GM23338 (cell line): Measurements from ENCODE around the gene GAB1. TPM values are rescaled to one million over a fixed set of nuclear protein-coding genes. Genes with fewer than 3 reads are reported as not detected.

Experiments
- ATAC-seq: fragments of 200-7000 bp; cut with Tn5 transposase; 3 replicates; pipeline ENCODE4 v1.9.1; 2020
- DNase-seq: peaks from one replicate; pipeline ENCODE4 v3.0.0-alpha.2; 2015; ENCODE audit warnings: low spot score
- H2AFZ ChIP-seq: fragments of 200-600 bp; sonication (generic); 2 replicates; pipeline ENCODE4 v1.8.0; 2016; ENCODE audit warnings: antibody characterized with exemption, mild to moderate bottlenecking, moderate library complexity
- H3F3A ChIP-seq: fragments of 200-600 bp; sonication (generic); replicated peaks from 2 replicates; pipeline ENCODE4 v1.8.0; 2017; ENCODE audit warnings: antibody characterized with exemption, mixed run types, low read depth
- H3K27ac ChIP-seq: fragments of 200-600 bp; sonication (generic); 2 replicates; pipeline ENCODE4 v1.6.1; 2016; ENCODE audit warnings: low read depth
- H3K27me3 ChIP-seq: fragments of 200-600 bp; sonication (generic); 2 replicates; pipeline ENCODE4 v1.8.0; 2016; ENCODE audit warnings: mild to moderate bottlenecking, mixed run types, moderate library complexity; ENCODE audit not compliant: insufficient read depth
- H3K36me3 ChIP-seq: fragments of 200-600 bp; sonication (generic); 2 replicates; pipeline ENCODE4 v1.8.0; 2016; ENCODE audit warnings: mild to moderate bottlenecking; ENCODE audit not compliant: insufficient read depth
- H3K4me1 ChIP-seq: fragments of 200-600 bp; sonication (generic); 2 replicates; pipeline ENCODE4 v1.8.0; 2016; ENCODE audit warnings: mild to moderate bottlenecking, moderate library complexity; ENCODE audit not compliant: insufficient read depth
- H3K4me2 ChIP-seq: fragments of 200-600 bp; sonication (generic); 2 replicates; pipeline ENCODE4 v1.7.1; 2017; ENCODE audit warnings: mixed run types
- H3K4me3 ChIP-seq: fragments of 200-600 bp; sonication (generic); 2 replicates; pipeline ENCODE4 v1.6.1; 2016; ENCODE audit warnings: mixed run types
- H3K79me2 ChIP-seq: fragments of 200-600 bp; sonication (generic); replicated peaks from 2 replicates; pipeline ENCODE4 v1.8.0; 2017; ENCODE audit warnings: mild to moderate bottlenecking; ENCODE audit not compliant: insufficient read depth
- H3K9me2 ChIP-seq: fragments of 200-600 bp; sonication (generic); 2 replicates; pipeline ENCODE4 v1.8.0; 2017; ENCODE audit not compliant: insufficient read depth
- H4K20me1 ChIP-seq: fragments of 200-600 bp; sonication (generic); replicated peaks from 2 replicates; pipeline ENCODE4 v1.8.0; 2017; ENCODE audit warnings: mild to moderate bottlenecking; ENCODE audit not compliant: insufficient read depth
- H3K27ac Mint-ChIP-seq: 2 replicates; pipeline ENCODE4 v1.8.0; 2020; ENCODE audit warnings: inconsistent platforms, mild to moderate bottlenecking, moderate library complexity, mixed read lengths
- H3K27me3 Mint-ChIP-seq: 3 replicates; pipeline ENCODE4 v1.8.0; 2022; ENCODE audit warnings: low read depth, mild to moderate bottlenecking, moderate library complexity, mixed read lengths, inconsistent platforms; ENCODE audit not compliant: insufficient read depth, poor library complexity
- H3K36me3 Mint-ChIP-seq: 3 replicates; pipeline ENCODE4 v1.8.0; 2021; ENCODE audit warnings: low read depth, mild to moderate bottlenecking, inconsistent platforms, moderate library complexity, mixed read lengths
- H3K4me1 Mint-ChIP-seq: 3 replicates; pipeline ENCODE4 v1.8.0; 2020; ENCODE audit warnings: mild to moderate bottlenecking, inconsistent platforms, mixed read lengths
- H3K4me3 Mint-ChIP-seq: 3 replicates; pipeline ENCODE4 v1.8.0; 2021; ENCODE audit warnings: moderate library complexity, mild to moderate bottlenecking, inconsistent platforms, mixed read lengths
- H3K9me3 Mint-ChIP-seq: 3 replicates; pipeline ENCODE4 v1.8.0; 2020; ENCODE audit warnings: moderate library complexity, mild to moderate bottlenecking, inconsistent platforms, mixed read lengths
- CREB1 ChIP-seq: fragments of 250-450 bp; sonication (Bioruptor Pico); IDR thresholded peaks from 2 replicates; pipeline ENCODE4 v1.5.0; 2020; ENCODE audit warnings: low read depth, mild to moderate bottlenecking, moderate library complexity
- CTCF ChIP-seq, 2 experiments: fragments of 200-600 bp in 1 of 2; sonication (generic) in 1 of 2; conservative IDR thresholded peaks; 2 replicates each; pipeline versions ENCODE4 v1.5.1 to v1.6.1; 2016 to 2017; ENCODE audit warnings: antibody characterized with exemption in 2 of 2, low read depth in 2 of 2, mild to moderate bottlenecking in 2 of 2, moderate library complexity in 1 of 2
- EZH2 ChIP-seq: fragments of 200-600 bp; sonication (generic); IDR thresholded peaks from one replicate; pipeline ENCODE4 v1.8.0; 2017; ENCODE audit warnings: antibody characterized with exemption, mild to moderate bottlenecking, low read depth; ENCODE audit not compliant: unreplicated experiment
- EZH2phosphoT487 ChIP-seq: fragments of 200-600 bp; sonication (generic); IDR thresholded peaks from one replicate; pipeline ENCODE4 v1.8.1; 2018; ENCODE audit warnings: antibody characterized with exemption; ENCODE audit not compliant: unreplicated experiment
- JUNB ChIP-seq: IDR thresholded peaks from one replicate; pipeline ENCODE4 v1.6.1; 2016; ENCODE audit warnings: antibody characterized with exemption; ENCODE audit not compliant: unreplicated experiment
- NANOG ChIP-seq: IDR thresholded peaks from 2 replicates; pipeline ENCODE4 v1.6.1; 2016; ENCODE audit warnings: antibody characterized with exemption, borderline replicate concordance
- POLR2AphosphoS5 ChIP-seq: IDR thresholded peaks from 2 replicates; pipeline ENCODE4 v1.6.1; 2016; ENCODE audit warnings: antibody characterized with exemption, low read depth
- ZNF331 ChIP-seq: fragments of 250-450 bp; sonication (Bioruptor Pico); IDR thresholded peaks from 2 replicates; pipeline ENCODE4 v1.5.0; 2020; ENCODE audit warnings: low read depth, mild to moderate bottlenecking, moderate library complexity
- polyA plus RNA-seq: library from polyadenylated mRNA; unstranded; fragments of >200 nt; fragmentation: Nextera tagmentation; extraction: Ambion mirVana; gene quantifications from 2 replicates; pipeline ENCODE4 v1.2.1, GENCODE V29; 2016
- total RNA-seq: library from RNA; depleted of rRNA; stranded (reverse); fragments of >200 nt; shearing (Covaris generic); gene quantifications from 2 replicates; pipeline ENCODE4 v1.2.3, GENCODE V29; 2014
- TF ChIP-seq, protein P1 (sequence below): IDR thresholded peaks from 2 replicates; pipeline ENCODE4 v1.6.1; 2016; ENCODE audit warnings: antibody characterized with exemption
- TF ChIP-seq, protein P2 (sequence below): fragments of 250-450 bp; sonication (Bioruptor Pico); IDR thresholded peaks from 2 replicates; pipeline ENCODE4 v1.5.0; 2020; ENCODE audit warnings: mild to moderate bottlenecking, moderate library complexity

Gene GAB1
- total and polyA plus RNA-seq, 2 experiments from 2014 or later, result 4.0 to 18.4 TPM

- Mint-ChIP-seq H3K36me3 (no peaks in the 10 kb centered on the region), H3K4me1 (no peaks in the 10 kb centered on the region)
Measured at GRCh38 chr4:143498021-143498420, 161.3 kb downstream of the GAB1 start.

More at GRCh38 chr4:143498021-143498420, 161.3 kb downstream of the GAB1 start:
- no peak overlapping the region for H3K27ac ChIP-seq
- no peaks in the 10 kb centered on the region for H4K20me1 ChIP-seq
- H3K9me2 ChIP-seq, result no peaks in the 10 kb centered on the region
- Mint-ChIP-seq H3K27ac (no peak overlapping the region), H3K4me3 (no peak overlapping the region), H3K27me3 (peaks cover 4% of the 10 kb centered on the region), H3K9me3 (no peaks in the 10 kb centered on the region)
- H3K27me3 ChIP-seq, result no peaks in the 10 kb centered on the region
- no peak overlapping the region for H3K4me2 ChIP-seq
- H3K4me3 ChIP-seq, result no peak overlapping the region
- H2AFZ ChIP-seq, result 0 out of 2 replicates have a peak overlapping the region, but pooled peaks have one; percentile 15
- H3F3A ChIP-seq, result no peaks in the 10 kb centered on the region
- no peaks in the 10 kb centered on the region for H3K79me2 ChIP-seq
- no peaks in the 10 kb centered on the region for H3K4me1 ChIP-seq
- ATAC-seq (no peak), DNase-seq (no peak)
- TF ChIP-seq CTCF (conservative IDR thresholded peaks at IDR 0.05; ENCODE audit: low read depth in 2 of 2) (no peak), JUNB (no peak), ZNF331 (CRISPR knock-in tag) (no peak), POLR2AphosphoS5 (no peak), EZH2phosphoT487 (no peak), CREB1 (CRISPR knock-in tag) (no peak), NANOG (no peak), EZH2 (no peak)
- TF ChIP-seq, protein P1, sequence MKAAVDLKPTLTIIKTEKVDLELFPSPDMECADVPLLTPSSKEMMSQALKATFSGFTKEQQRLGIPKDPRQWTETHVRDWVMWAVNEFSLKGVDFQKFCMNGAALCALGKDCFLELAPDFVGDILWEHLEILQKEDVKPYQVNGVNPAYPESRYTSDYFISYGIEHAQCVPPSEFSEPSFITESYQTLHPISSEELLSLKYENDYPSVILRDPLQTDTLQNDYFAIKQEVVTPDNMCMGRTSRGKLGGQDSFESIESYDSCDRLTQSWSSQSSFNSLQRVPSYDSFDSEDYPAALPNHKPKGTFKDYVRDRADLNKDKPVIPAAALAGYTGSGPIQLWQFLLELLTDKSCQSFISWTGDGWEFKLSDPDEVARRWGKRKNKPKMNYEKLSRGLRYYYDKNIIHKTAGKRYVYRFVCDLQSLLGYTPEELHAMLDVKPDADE, result no peak
- TF ChIP-seq, protein P2, sequence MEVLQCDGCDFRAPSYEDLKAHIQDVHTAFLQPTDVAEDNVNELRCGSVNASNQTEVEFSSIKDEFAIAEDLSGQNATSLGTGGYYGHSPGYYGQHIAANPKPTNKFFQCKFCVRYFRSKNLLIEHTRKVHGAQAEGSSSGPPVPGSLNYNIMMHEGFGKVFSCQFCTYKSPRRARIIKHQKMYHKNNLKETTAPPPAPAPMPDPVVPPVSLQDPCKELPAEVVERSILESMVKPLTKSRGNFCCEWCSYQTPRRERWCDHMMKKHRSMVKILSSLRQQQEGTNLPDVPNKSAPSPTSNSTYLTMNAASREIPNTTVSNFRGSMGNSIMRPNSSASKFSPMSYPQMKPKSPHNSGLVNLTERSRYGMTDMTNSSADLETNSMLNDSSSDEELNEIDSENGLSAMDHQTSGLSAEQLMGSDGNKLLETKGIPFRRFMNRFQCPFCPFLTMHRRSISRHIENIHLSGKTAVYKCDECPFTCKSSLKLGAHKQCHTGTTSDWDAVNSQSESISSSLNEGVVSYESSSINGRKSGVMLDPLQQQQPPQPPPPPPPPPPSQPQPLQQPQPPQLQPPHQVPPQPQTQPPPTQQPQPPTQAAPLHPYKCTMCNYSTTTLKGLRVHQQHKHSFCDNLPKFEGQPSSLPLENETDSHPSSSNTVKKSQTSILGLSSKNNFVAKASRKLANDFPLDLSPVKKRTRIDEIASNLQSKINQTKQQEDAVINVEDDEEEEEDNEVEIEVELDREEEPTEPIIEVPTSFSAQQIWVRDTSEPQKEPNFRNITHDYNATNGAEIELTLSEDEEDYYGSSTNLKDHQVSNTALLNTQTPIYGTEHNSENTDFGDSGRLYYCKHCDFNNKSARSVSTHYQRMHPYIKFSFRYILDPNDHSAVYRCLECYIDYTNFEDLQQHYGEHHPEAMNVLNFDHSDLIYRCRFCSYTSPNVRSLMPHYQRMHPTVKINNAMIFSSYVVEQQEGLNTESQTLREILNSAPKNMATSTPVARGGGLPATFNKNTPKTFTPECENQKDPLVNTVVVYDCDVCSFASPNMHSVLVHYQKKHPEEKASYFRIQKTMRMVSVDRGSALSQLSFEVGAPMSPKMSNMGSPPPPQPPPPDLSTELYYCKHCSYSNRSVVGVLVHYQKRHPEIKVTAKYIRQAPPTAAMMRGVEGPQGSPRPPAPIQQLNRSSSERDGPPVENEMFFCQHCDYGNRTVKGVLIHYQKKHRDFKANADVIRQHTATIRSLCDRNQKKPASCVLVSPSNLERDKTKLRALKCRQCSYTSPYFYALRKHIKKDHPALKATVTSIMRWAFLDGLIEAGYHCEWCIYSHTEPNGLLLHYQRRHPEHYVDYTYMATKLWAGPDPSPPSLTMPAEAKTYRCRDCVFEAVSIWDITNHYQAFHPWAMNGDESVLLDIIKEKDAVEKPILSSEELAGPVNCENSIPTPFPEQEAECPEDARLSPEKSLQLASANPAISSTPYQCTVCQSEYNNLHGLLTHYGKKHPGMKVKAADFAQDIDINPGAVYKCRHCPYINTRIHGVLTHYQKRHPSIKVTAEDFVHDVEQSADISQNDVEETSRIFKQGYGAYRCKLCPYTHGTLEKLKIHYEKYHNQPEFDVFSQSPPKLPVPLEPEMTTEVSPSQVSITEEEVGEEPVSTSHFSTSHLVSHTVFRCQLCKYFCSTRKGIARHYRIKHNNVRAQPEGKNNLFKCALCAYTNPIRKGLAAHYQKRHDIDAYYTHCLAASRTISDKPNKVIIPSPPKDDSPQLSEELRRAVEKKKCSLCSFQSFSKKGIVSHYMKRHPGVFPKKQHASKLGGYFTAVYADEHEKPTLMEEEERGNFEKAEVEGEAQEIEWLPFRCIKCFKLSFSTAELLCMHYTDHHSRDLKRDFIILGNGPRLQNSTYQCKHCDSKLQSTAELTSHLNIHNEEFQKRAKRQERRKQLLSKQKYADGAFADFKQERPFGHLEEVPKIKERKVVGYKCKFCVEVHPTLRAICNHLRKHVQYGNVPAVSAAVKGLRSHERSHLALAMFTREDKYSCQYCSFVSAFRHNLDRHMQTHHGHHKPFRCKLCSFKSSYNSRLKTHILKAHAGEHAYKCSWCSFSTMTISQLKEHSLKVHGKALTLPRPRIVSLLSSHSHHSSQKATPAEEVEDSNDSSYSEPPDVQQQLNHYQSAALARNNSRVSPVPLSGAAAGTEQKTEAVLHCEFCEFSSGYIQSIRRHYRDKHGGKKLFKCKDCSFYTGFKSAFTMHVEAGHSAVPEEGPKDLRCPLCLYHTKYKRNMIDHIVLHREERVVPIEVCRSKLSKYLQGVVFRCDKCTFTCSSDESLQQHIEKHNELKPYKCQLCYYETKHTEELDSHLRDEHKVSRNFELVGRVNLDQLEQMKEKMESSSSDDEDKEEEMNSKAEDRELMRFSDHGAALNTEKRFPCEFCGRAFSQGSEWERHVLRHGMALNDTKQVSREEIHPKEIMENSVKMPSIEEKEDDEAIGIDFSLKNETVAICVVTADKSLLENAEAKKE (CRISPR knock-in tag), result no peak
- no peaks in the 10 kb centered on the region for H3K36me3 ChIP-seq
